Thyroid gland (tissue), 4 donors: Measurements from ENCODE around the gene APOL4.

ENCODE experiments used
- POLR2A ChIP-seq, 2 donors: fragments of 450-650 bp; IDR thresholded peaks; one replicate each; pipeline ENCODE4 v1.6.1; 2017; ENCODE audit warnings: antibody characterized with exemption in 2 of 2, mild to moderate bottlenecking in 2 of 2, moderate library complexity in 1 of 2
- TF ChIP-seq, protein P1 (sequence below), 6 experiments: fragments of 200-600 bp in 3 of 6; fragments of 450-650 bp in 3 of 6; sonication (generic) in 3 of 6; IDR thresholded peaks; one replicate each; pipeline ENCODE4 v1.5.1; 2016 to 2019; ENCODE audit warnings: antibody characterized with exemption in 6 of 6, mild to moderate bottlenecking in 2 of 6, inconsistent platforms in 1 of 6, moderate library complexity in 1 of 6

DNA sequence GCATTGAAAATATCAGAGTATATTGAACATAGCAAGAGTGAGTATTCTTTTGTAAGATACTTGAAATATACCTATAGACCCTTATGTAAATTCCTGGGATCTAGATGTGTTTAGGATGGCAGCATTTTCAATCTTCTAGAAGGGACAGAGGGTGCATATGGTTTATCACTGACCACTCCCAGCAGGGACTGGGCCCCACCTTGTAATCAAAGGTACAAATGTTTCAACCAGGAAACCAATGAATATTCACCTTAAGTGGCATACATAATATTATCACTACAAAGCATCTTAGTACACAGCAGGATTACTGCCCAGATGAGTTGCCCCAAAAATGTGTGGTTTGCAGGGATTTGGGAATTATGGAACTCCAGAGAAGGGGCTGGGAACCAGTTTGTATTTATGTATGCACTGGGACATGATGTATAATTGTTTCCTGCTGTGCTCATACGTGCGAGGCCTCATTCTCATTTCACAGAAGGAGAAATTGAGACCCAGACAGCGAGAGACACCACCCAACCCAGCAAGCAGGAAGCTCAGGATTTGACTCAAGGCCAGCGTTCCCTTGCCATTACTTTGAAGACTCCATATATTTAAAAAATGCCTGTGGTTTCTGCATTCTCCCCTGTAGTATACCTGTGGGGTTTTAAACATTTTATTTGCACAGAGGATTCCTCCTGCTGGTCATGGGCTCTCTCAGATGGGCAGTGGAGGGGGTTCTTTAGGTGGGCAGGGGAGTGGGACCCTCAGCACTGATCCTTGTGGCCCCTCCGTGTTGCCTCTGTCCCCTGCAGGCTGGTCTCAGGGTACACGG lies 5.2 kb downstream of the APOL4 start:
- TF ChIP-seq, protein P1, sequence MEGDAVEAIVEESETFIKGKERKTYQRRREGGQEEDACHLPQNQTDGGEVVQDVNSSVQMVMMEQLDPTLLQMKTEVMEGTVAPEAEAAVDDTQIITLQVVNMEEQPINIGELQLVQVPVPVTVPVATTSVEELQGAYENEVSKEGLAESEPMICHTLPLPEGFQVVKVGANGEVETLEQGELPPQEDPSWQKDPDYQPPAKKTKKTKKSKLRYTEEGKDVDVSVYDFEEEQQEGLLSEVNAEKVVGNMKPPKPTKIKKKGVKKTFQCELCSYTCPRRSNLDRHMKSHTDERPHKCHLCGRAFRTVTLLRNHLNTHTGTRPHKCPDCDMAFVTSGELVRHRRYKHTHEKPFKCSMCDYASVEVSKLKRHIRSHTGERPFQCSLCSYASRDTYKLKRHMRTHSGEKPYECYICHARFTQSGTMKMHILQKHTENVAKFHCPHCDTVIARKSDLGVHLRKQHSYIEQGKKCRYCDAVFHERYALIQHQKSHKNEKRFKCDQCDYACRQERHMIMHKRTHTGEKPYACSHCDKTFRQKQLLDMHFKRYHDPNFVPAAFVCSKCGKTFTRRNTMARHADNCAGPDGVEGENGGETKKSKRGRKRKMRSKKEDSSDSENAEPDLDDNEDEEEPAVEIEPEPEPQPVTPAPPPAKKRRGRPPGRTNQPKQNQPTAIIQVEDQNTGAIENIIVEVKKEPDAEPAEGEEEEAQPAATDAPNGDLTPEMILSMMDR (IDR thresholded peaks at IDR 0.05) = no peak
- no peak for TF ChIP-seq POLR2A (IDR thresholded peaks at IDR 0.05)
